Iris pigment epithelial cell (primary cell): ENCODE measurements around the gene SPARCL1.

Experiments
- DNase-seq: peaks from one replicate; pipeline ENCODE4 v3.0.0-alpha.2; 2011; ENCODE audit warnings: low read depth

SPARCL1 gene

GRCh38 chr4:87540146-87541058 lies 11.2 kb upstream of the SPARCL1 start:
- DNase-seq, result no peak

GRCh38 chr4:87532907-87533306 lies 3.7 kb upstream of the SPARCL1 start:
- no peak for DNase-seq

GRCh38 chr4:87532109-87532508 lies 2.9 kb upstream of the SPARCL1 start:
- no peak for DNase-seq

- no peak for DNase-seq
Measured at GRCh38 chr4:87531621-87532020, 2.4 kb upstream of the SPARCL1 start.

- DNase-seq, result peak; percentile 37
Measured at GRCh38 chr4:87530868-87531267, 1.7 kb upstream of the SPARCL1 start.

- DNase-seq, result no peak
Measured at GRCh38 chr4:87530229-87530628, 1.1 kb upstream of the SPARCL1 start.

GRCh38 chr4:87527431-87528220 lies 1.6 kb downstream of the SPARCL1 start:
- peak; percentile 44 for DNase-seq

GRCh38 chr4:87525636-87526295 lies 3.4 kb downstream of the SPARCL1 start:
- peak; percentile 81 for DNase-seq

- peak; percentile 54 for DNase-seq
Measured at GRCh38 chr4:87524456-87524855, 4.7 kb downstream of the SPARCL1 start.

- no peak for DNase-seq
Measured at GRCh38 chr4:87523307-87523706, 5.9 kb downstream of the SPARCL1 start.

GRCh38 chr4:87521757-87522374 lies 7.3 kb downstream of the SPARCL1 start:
- peak; percentile 44 for DNase-seq

GRCh38 chr4:87521319-87521718 lies 7.9 kb downstream of the SPARCL1 start:
- no peak for DNase-seq

GRCh38 chr4:87517621-87518020 lies 11.6 kb downstream of the SPARCL1 start:
- DNase-seq, result no peak

- DNase-seq, result peak; percentile 20
Measured at GRCh38 chr4:87516683-87517082, 12.5 kb downstream of the SPARCL1 start.

- no peak for DNase-seq
Measured at GRCh38 chr4:87512400-87512799, 16.8 kb downstream of the SPARCL1 start.

- DNase-seq, result no peak
Measured at GRCh38 chr4:87511500-87511899, 17.7 kb downstream of the SPARCL1 start.

GRCh38 chr4:87510747-87511146 lies 18.4 kb downstream of the SPARCL1 start:
- DNase-seq, result no peak

GRCh38 chr4:87506974-87507701 lies 22.0 kb downstream of the SPARCL1 start:
- peak; percentile 89 for DNase-seq

GRCh38 chr4:87505862-87506261 lies 23.3 kb downstream of the SPARCL1 start:
- no peak for DNase-seq

- DNase-seq, result peak; percentile 70
Measured at GRCh38 chr4:87502580-87503238, 26.5 kb downstream of the SPARCL1 start.

GRCh38 chr4:87500092-87500462 lies 29.1 kb downstream of the SPARCL1 start:
- no peak for DNase-seq
